Measurements from ENCODE around the gene CMYA5. TPM values are rescaled to one million over a fixed set of nuclear protein-coding genes. Genes with fewer than 3 reads are reported as not detected.

Gene CMYA5
- total RNA-seq, 1 experiment from 2014 or later = 0.22 TPM

GRCh38 chr5:79847561-79847960, 157.9 kb downstream of the CMYA5 start:
- CTCF ChIA-PET = no interaction called here
- RAD21 ChIA-PET (ENCODE audit: low non-redundant PET in 1 of 2, low total read pairs in 2 of 2, uncharacterized antibody in 2 of 2, unreplicated experiment in 2 of 2) = no interaction called here

GRCh38 chr5:79849061-79849460, 159.4 kb downstream of the CMYA5 start:
- ChIA-PET POLR2A (no interaction called here), CTCF (no interaction called here), RAD21 (ENCODE audit: low non-redundant PET in 1 of 2, low total read pairs in 2 of 2, uncharacterized antibody in 2 of 2, unreplicated experiment in 2 of 2) (no interaction called here)
- Histone ChIP-seq H3K4me2 (ENCODE audit: low read length) (no peak overlapping the region), H3K27ac (ENCODE audit: low read depth, low read length) (no peak overlapping the region), H3K36me3 (ENCODE audit: control insufficient read depth in 1 of 2, insufficient read depth in 2 of 2, low read length in 2 of 2) (no peaks in the 10 kb centered on the region), H4K20me1 (ENCODE audit: insufficient read depth) (no peaks in the 10 kb centered on the region), H3K4me3 (replicated peaks in 1 of 2; ENCODE audit: low read depth in 1 of 2, low read length in 2 of 2) (no peak overlapping the region), H2AFZ (ENCODE audit: low read depth, low read length, poor library complexity, severe bottlenecking) (no peak overlapping the region), H3K27me3 (ENCODE audit: insufficient read depth, low read length) (no peaks in the 10 kb centered on the region), H3K9ac (ENCODE audit: low read length) (no peak overlapping the region), H3K9me3 (ENCODE audit: control insufficient read depth in 1 of 2, insufficient read depth in 1 of 2, low read depth in 1 of 2, low read length in 2 of 2) (no peaks in the 10 kb centered on the region), H3K9me2 (ENCODE audit: insufficient read depth) (no peaks in the 10 kb centered on the region), H3K79me2 (ENCODE audit: insufficient read depth, low read length) (no peaks in the 10 kb centered on the region), H3K4me1 (ENCODE audit: control insufficient read depth in 1 of 2, insufficient read depth in 2 of 2, low read length in 2 of 2) (peaks cover 3 to 6% of the 10 kb centered on the region in 2 experiments; a peak in 3 of 4 replicates)
- BruUV-seq (replicated peaks) = no TSS peak
- TF ChIP-seq POLR2A (IDR thresholded peaks at IDR 0.05; ENCODE audit: borderline replicate concordance, extremely low read depth, insufficient read depth, insufficient read length) = no peak
- no peak for TF ChIP-seq MAX (IDR thresholded peaks at IDR 0.05)
- TF ChIP-seq POLR2AphosphoS5 (IDR thresholded peaks at IDR 0.05; ENCODE audit: low read depth, low read length) = no peak
- no peak for TF ChIP-seq SIN3A (IDR thresholded peaks at IDR 0.05; ENCODE audit: low read depth)
- TF ChIP-seq EZH2phosphoT487 (IDR thresholded peaks at IDR 0.05; ENCODE audit: borderline replicate concordance) = no peak
- TF ChIP-seq EGR1 (IDR thresholded peaks at IDR 0.05; ENCODE audit: low read depth) = no peak
- no peak for TF ChIP-seq EZH2 (IDR thresholded peaks at IDR 0.05)
- TF ChIP-seq ELF1 (IDR thresholded peaks at IDR 0.05; ENCODE audit: borderline replicate concordance, low read depth) = no peak
- no peak for TF ChIP-seq RAD21 (IDR thresholded peaks at IDR 0.05; ENCODE audit: low read depth)
- no peak for TF ChIP-seq SRF (IDR thresholded peaks at IDR 0.05; ENCODE audit: low read depth)
- no peak for TF ChIP-seq REST (IDR thresholded peaks at IDR 0.05; ENCODE audit: low read depth)
- DNase-seq (ENCODE audit: low read depth, low spot score) (no peak), ATAC-seq (no peak)
- intact Hi-C loops (cut with micrococcal nuclease) = no loop called here

More at GRCh38 chr5:79847561-79847960, 157.9 kb downstream of the CMYA5 start:
- no TSS peak for BruUV-seq (replicated peaks)
- no peak for DNase-seq (ENCODE audit: low read depth, low spot score)
- no peaks in the 10 kb centered on the region for H3K9me3 ChIP-seq (ENCODE audit: control insufficient read depth in 1 of 2, insufficient read depth in 1 of 2, low read depth in 1 of 2, low read length in 2 of 2)
- H3K4me1 ChIP-seq (ENCODE audit: control insufficient read depth in 1 of 2, insufficient read depth in 2 of 2, low read length in 2 of 2) = no peaks in the 10 kb centered on the region
- intact Hi-C loops (cut with micrococcal nuclease) = no loop called here
- no peak overlapping the region for H3K4me2 ChIP-seq (ENCODE audit: low read length)
- H2AFZ ChIP-seq (ENCODE audit: low read depth, low read length, poor library complexity, severe bottlenecking) = no peak overlapping the region
- H3K27ac ChIP-seq (ENCODE audit: low read depth, low read length) = no peak overlapping the region
- ATAC-seq = no peak
- no peaks in the 10 kb centered on the region for H3K36me3 ChIP-seq (ENCODE audit: control insufficient read depth in 1 of 2, insufficient read depth in 2 of 2, low read length in 2 of 2)
- H3K9ac ChIP-seq (ENCODE audit: low read length) = no peak overlapping the region
- POLR2A ChIA-PET = no interaction called here
- no peaks in the 10 kb centered on the region for H3K9me2 ChIP-seq (ENCODE audit: insufficient read depth)
- no peaks in the 10 kb centered on the region for H4K20me1 ChIP-seq (ENCODE audit: insufficient read depth)
- no peak overlapping the region for H3K4me3 ChIP-seq (replicated peaks in 1 of 2; ENCODE audit: low read depth in 1 of 2, low read length in 2 of 2)
- H3K27me3 ChIP-seq (ENCODE audit: insufficient read depth, low read length) = no peaks in the 10 kb centered on the region
- TF ChIP-seq EGR1 (IDR thresholded peaks at IDR 0.05; ENCODE audit: low read depth) = no peak
- no peak for TF ChIP-seq CEBPB (IDR thresholded peaks at IDR 0.05; ENCODE audit: low read depth)
- H3K79me2 ChIP-seq (ENCODE audit: insufficient read depth, low read length) = no peaks in the 10 kb centered on the region

All from HCT116 (cell line).